Measurements from ENCODE around the gene LRRC74B. TPM values are rescaled to one million over a fixed set of nuclear protein-coding genes. Genes with fewer than 3 reads are reported as not detected.
"Not testable (repeated sequence)": the region's sequence is repeated elsewhere in the genome, so short reads cannot be mapped to it uniquely, and the experiment has no call there.

LRRC74B gene
- total RNA-seq, 1 experiment from 2014 or later = not detected

DNA sequence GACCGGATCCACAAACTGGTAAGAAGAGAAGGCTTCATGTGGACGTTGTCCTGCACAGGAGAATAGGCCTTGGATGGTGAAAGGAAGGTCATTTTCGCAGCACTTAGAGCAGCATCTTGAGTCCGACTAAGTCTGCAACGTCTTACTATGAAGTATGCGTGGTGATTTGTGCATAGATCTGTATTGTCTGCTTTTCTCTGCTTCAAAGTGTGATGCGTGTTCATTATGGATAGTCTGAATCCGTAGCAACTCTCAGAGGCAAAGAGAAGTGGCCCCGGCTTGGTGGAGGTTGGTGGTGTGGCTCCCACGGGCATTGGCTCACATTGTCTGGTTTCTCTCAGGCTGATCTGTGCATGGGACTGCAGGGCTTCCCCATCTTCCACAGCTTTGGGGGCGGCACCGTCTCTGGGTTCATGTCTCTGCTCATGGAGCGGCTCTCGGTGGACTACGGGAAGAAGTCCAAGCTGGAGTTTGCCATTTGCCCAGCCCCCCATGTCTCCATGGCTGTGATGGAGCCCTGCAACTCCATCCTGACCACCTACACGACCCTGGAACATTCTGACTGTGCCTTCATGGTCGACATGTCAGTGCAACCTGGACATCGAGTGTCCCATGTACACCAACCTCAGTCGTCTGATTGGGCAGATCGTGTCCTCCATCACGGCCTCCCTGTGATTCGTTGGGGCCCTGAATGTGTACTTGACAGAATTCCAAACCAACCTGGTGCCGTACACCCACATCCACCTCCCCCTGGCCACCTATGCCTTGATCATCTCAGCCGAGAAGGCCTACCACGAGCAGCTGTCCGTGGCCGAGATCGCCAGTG is 21.5 kb downstream of the LRRC74B start:
- no peak for DNase-seq (ENCODE audit: low read depth in 1 of 2, low spot score in 2 of 2)
- Histone ChIP-seq H3K4me3 (no peak overlapping the region), H3K4me1 (replicated peaks) (no peaks in the 10 kb centered on the region), H3K9me3 (replicated peaks) (peaks cover 6% of the 10 kb centered on the region; the same call in 1 of the 2 replicates), H3K27ac (no peak overlapping the region), H3K27me3 (replicated peaks) (no peaks in the 10 kb centered on the region), H3K36me3 (no peaks in the 10 kb centered on the region)

DNA sequence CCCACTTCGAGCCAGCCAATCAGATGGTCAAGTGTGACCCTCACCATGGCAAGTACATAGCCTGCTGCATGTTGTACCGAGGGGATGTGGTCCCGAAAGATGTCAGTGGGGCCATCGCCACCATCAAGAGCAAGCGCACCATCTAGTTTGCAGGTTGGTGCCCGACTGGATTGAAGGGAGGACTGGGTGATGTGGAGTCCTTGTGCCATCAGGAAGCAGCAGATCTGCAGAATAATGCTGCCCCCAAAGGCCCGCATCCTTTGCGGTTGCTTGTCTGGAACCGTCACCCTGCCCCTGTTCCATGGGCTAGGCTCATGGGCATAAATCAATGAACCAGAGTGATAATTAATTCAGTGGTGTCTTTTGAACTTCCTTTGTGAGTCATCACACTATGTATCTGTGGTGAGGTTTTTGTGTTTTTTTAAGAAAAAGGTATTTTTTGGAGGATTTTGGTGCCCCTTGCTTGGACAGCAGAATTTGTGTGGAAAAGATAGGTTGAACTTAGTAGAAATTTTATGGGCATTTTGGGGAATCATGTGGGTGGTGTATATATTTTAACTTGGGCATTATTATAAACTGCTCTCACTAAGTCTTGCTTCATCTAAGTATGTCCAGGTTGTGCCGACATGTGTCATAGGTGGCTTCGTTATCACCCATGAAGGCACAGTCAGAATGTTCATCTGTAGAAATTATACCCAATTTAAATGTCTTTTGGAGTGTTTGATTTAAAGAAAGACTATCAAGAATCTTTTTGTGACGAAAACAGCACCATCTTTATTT is 22.3 kb downstream of the LRRC74B start:
- Histone ChIP-seq H3K9me3 (replicated peaks) (peaks cover 6% of the 10 kb centered on the region; the same call in 1 of the 2 replicates), H3K27me3 (replicated peaks) (no peaks in the 10 kb centered on the region), H3K36me3 (no peaks in the 10 kb centered on the region), H3K4me1 (replicated peaks) (no peaks in the 10 kb centered on the region), H3K27ac (no peak overlapping the region), H3K4me3 (no peak overlapping the region)
- no peak for DNase-seq (ENCODE audit: low read depth in 1 of 2, low spot score in 2 of 2)

DNA sequence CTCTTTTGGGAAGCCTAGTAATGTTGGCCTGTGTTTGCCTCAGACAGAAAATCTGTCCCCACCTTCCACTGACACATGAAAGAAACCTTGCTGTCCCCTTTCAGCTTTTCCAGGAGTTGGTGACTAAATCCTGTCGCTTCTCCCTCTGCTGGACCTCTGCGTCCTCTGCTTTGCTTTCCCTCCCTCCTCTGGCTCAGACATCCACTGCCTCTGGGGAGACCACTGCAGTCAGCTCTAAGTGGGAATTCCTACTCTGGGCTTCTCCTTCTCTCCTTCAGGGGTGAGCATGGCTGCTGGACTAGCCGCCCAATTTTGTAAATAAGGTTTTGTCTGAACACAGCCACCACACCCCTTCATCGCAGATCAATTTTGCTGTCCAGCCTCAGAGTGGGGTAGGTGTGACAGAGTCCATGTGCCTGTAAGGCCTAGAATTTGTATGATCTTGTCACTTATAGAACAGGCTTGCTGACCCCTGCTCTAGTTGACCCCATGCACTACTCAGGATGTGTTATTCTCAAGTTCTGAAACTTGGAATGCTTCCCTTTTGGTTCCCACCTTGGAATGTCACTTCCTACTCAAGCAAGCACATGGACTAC is 23.0 kb downstream of the LRRC74B start:
- Histone ChIP-seq H3K36me3 (no peaks in the 10 kb centered on the region), H3K9me3 (replicated peaks) (peaks cover 6% of the 10 kb centered on the region; the same call in 1 of the 2 replicates), H3K27me3 (replicated peaks) (no peaks in the 10 kb centered on the region), H3K27ac (no peak overlapping the region), H3K4me1 (replicated peaks) (no peaks in the 10 kb centered on the region), H3K4me3 (no peak overlapping the region)
- DNase-seq (ENCODE audit: low read depth in 1 of 2, low spot score in 2 of 2) = no peak

DNA sequence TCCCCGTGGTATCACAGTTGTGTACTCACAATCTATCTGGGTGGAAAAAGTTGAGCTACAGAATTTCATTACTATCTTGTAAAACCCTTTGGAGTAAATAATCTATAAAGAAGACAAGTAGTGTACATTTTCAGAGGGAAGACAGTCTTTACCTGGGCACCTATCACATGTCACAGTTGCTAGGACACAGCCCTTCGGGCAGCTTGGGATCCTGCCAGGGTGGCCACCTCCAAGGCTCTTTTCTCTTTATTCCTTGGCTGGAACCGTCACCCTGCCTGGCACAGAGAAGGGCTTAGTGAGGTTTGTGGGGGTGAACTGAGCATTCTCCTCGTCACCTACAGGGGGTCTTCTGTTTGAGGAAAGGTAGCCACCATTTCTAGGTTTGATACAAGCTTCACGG is 23.6 kb downstream of the LRRC74B start:
- Histone ChIP-seq H3K36me3 (no peaks in the 10 kb centered on the region), H3K4me3 (no peak overlapping the region), H3K9me3 (replicated peaks) (peaks cover 6% of the 10 kb centered on the region; the same call in 1 of the 2 replicates), H3K4me1 (replicated peaks) (no peaks in the 10 kb centered on the region; the same call in 1 of the 2 replicates), H3K27ac (no peak overlapping the region), H3K27me3 (replicated peaks) (no peaks in the 10 kb centered on the region)
- no peak for DNase-seq (ENCODE audit: low read depth in 1 of 2, low spot score in 2 of 2)

DNA sequence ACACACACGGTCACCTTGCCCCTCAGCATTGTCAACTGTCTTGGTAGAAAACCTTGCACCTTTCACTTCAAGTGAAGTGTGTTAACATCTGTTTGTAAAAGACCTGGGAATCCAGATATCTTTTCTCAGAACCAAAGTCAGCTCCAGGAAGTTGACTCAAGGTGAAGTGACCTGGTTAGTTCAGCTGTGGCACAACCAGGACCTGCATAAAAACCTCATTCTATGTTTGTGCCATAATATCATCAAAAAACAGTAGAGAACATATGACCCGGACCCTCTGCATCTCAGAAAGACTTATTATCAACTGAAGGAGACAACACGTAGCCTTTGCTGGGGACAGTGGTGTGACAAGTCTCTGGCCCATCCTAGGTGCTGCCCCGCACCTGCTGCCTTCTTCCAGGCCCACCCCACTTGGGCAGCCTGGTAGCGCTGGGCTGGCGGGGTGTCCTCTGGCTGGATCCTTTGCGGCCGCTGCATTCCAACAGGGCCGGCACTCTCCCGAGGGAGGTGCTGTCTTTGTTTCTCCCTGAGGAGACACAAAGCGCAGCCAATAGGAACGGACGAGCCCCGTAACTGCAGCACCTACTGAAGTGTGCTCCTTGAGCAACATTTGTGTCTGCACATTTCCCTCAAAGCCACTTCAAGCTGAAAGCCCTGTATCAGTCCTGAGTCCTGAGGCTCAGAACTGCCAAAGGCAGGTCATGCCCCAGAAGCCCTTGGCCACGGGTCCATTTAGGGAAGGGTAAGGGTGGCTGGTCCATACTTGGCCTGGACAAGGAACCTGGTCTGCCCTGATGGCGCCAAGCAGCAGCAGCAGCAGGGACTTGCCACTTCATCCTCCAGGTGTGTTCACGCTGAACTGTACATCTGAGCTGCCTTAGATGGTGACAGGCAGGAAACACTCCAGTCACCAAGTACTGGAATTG is 25.2 kb downstream of the LRRC74B start:
- H3K27me3 ChIP-seq (replicated peaks) = no peaks in the 10 kb centered on the region
- H3K4me3 ChIP-seq = no peak overlapping the region
- no peaks in the 10 kb centered on the region for H3K36me3 ChIP-seq
- no peaks in the 10 kb centered on the region; the same call in 1 of the 2 replicates for H3K4me1 ChIP-seq (replicated peaks)
- H3K9me3 ChIP-seq (replicated peaks) = peaks cover 6% of the 10 kb centered on the region; the same call in 1 of the 2 replicates
- H3K27ac ChIP-seq = no peak overlapping the region
- DNase-seq (ENCODE audit: low read depth in 1 of 2, low spot score in 2 of 2) = no peak

DNA sequence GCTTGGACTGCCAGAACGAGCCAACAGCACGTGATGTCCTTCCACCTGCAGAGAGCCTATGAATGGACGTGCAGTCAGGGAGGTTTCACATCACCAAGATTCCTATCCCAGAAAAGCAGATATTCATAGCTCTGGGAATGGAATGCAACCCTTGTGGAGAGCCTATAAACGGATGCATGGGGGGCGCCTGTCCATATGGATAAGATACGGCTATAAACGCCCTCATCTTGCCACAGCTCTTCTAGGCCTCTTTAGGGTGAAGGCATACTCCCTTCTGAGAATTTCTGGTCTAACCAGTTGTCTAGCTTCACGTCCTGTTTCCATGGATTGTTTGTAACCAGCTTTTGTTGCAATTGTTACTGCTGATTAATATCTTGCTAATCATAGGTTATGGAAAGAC is 26.1 kb downstream of the LRRC74B start:
- not testable (repeated sequence) for H3K36me3 ChIP-seq; H3K27ac ChIP-seq; H3K4me3 ChIP-seq; H3K27me3 ChIP-seq (replicated peaks); H3K9me3 ChIP-seq (replicated peaks); DNase-seq (ENCODE audit: low read depth in 1 of 2, low spot score in 2 of 2); H3K4me1 ChIP-seq (replicated peaks)

DNA sequence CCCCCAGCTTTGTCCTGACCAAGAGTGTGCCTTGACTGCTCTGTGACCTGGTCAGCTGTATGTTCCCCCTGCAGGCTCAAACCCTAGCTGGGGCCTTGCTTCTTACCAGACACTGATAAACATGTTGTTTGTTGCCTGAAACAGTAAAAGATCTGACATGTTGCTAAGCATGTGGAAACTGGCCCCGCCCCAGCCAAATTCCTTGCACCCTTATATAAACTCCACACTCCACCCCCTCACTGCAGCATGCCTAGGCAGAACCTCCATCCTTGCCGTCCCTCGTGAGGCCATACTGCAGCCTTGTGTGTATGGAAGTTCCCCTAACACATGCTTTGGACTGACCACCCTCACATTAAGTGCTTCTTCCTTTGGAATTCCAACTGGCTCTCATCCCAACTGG is 27.3 kb downstream of the LRRC74B start:
- no peaks in the 10 kb centered on the region for H3K27me3 ChIP-seq (replicated peaks)
- no peak for DNase-seq (ENCODE audit: low read depth in 1 of 2, low spot score in 2 of 2)
- H3K4me3 ChIP-seq = no peak overlapping the region
- H3K4me1 ChIP-seq (replicated peaks) = no peaks in the 10 kb centered on the region; the same call in 1 of the 2 replicates
- peaks cover 6% of the 10 kb centered on the region; the same call in 1 of the 2 replicates for H3K9me3 ChIP-seq (replicated peaks)
- no peaks in the 10 kb centered on the region for H3K36me3 ChIP-seq
- no peak overlapping the region for H3K27ac ChIP-seq

DNA sequence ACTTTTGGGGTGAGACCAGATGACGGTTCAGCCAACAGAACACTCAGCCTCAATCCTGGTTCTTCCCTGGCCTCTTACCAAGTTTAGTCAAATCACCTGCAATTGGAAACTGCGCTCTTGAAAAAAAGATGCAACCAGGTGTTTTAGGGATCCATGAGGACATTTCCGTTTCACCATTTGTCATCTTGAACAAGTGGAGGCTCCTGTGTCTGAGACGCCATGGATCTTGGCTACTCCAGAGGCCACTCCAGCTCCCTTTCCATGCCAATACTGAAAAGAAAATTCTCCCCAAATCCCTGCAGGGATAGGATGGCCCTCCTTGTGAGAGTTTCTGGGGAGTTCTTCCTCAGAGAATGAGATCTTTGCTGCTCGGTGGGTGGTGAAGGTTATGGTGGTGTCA is 27.7 kb downstream of the LRRC74B start:
- no peak for DNase-seq (ENCODE audit: low read depth in 1 of 2, low spot score in 2 of 2)
- no peak overlapping the region for H3K27ac ChIP-seq
- no peak overlapping the region for H3K4me3 ChIP-seq
- H3K9me3 ChIP-seq (replicated peaks) = peaks cover 6% of the 10 kb centered on the region; the same call in 1 of the 2 replicates
- H3K36me3 ChIP-seq = no peaks in the 10 kb centered on the region
- H3K4me1 ChIP-seq (replicated peaks) = no peaks in the 10 kb centered on the region; the same call in 1 of the 2 replicates
- H3K27me3 ChIP-seq (replicated peaks) = no peaks in the 10 kb centered on the region

DNA sequence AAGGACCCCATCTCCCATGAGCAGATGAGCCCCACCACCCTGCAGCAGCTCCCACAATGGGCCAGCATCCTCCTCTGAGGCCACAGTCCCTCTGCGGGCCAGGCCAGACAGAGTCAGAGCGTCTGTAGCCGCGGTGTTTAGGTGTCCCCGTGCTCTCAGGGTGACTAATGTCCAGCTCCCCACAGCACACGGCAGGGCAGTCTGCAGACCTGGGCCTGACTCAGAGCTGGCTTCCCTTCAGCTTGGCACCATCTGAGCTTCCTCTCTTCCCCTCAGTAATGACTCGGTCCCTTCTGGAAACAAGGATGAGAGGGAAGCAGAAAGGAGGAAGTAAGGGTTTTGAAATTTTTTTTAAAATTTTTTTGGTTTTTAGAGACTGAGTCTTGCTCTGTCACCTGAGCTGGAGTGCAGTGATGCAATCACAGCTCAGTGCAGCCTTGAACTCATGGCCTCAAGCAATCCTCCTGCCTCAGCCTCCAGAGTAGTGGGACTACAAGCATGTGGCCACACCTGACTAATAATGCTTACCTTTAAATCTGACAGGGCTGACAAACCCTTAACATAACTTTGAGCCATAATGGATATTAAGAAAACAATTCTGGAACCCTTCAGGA is 28.5 kb downstream of the LRRC74B start:
- Histone ChIP-seq H3K27ac (no peak overlapping the region), H3K36me3 (no peaks in the 10 kb centered on the region), H3K27me3 (replicated peaks) (no peaks in the 10 kb centered on the region), H3K9me3 (replicated peaks) (peaks cover 6% of the 10 kb centered on the region; the same call in 1 of the 2 replicates), H3K4me1 (replicated peaks) (no peaks in the 10 kb centered on the region; the same call in 1 of the 2 replicates), H3K4me3 (no peak overlapping the region)
- no peak for DNase-seq (ENCODE audit: low read depth in 1 of 2, low spot score in 2 of 2)

DNA sequence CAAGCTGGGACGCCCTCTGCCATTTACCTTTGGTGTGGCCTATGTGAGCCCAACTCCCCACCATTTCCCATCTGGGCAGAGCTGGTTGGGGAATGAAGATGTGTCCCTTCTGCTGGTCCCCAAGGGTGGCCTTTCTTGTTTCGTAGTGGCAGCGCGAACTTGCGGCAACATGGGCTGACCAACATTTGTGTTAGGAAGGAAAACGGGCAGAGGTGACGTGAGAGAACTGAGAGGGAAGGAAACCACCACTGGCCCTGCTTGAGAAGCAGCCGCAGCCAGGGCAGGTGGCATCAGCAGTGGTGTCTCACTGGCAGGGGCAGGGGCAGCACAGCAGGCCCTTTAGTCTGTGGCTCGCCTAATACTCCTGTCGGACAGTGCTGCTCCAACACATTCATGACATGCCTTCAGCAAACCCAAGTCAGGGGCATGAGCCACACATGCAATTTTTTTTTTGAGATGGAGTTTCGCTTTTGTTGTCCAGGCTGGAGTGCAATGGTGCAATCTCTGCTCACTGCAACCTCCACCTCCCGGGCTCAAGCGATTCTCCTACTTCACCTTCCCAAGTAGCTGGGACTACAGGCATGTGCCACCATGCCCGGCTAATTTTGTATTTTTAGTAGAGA is 29.9 kb downstream of the LRRC74B start:
- no peaks in the 10 kb centered on the region; the same call in 1 of the 2 replicates for H3K4me1 ChIP-seq (replicated peaks)
- no peaks in the 10 kb centered on the region for H3K27me3 ChIP-seq (replicated peaks)
- peaks cover 6% of the 10 kb centered on the region; the same call in 1 of the 2 replicates for H3K9me3 ChIP-seq (replicated peaks)
- H3K4me3 ChIP-seq = no peak overlapping the region
- no peak overlapping the region for H3K27ac ChIP-seq
- H3K36me3 ChIP-seq = no peaks in the 10 kb centered on the region
- DNase-seq (ENCODE audit: low read depth in 1 of 2, low spot score in 2 of 2) = no peak

DNA sequence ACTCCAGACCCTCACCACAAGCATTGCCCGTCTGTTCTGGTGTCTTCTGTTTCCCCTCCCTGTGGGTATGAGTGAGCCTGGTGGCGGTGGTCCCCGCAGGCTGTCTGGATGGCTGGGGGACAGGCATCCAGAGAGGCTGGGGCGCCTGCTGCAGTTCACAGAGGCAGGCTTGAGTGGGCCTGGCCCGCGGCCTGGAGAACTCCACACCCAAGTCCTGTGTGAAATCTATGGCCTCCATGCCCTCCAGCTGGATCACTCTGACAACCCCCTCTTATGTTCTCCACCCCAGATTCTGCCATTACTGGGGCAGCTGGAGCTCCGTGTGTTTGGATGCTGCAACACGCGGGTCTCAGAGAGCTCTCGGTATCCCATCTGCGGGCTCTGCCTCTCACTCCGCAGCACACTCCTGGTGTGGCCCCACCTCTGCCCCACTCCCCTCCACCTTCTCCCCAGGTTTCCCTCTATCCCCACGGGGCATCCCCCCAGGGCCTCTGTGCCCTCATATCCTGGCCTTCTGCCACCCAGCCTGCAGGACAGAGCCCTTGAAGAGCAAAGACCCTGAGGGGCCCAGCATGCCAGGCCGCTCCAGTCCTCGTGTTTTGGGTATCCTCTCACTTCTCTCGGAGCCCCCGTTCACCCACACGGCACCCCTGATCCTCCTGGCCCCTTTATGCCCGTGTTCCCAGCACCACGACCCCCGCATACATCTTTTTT is 31.3 kb downstream of the LRRC74B start:
- Histone ChIP-seq H3K4me1 (replicated peaks) (no peaks in the 10 kb centered on the region; the same call in 1 of the 2 replicates), H3K27me3 (replicated peaks) (no peaks in the 10 kb centered on the region), H3K36me3 (no peaks in the 10 kb centered on the region), H3K4me3 (no peak overlapping the region), H3K27ac (no peak overlapping the region), H3K9me3 (replicated peaks) (no peaks in the 10 kb centered on the region)
- DNase-seq (ENCODE audit: low read depth in 1 of 2, low spot score in 2 of 2) = no peak

All from SJSA1 (cell line).